Neural cell (in vitro differentiated cells): Measurements from ENCODE around the gene DNAH7. TPM values are rescaled to one million over a fixed set of nuclear protein-coding genes. Genes with fewer than 3 reads are reported as not detected.

Experiments used
- H2AFZ ChIP-seq: fragments of 200-600, 300-800 bp; sonication (generic), shearing (Covaris generic); 2 replicates; pipeline ENCODE4 v1.6.0; 2014; ENCODE audit warnings: low read depth, mild to moderate bottlenecking, antibody characterized with exemption, low read length, moderate library complexity
- H3F3A ChIP-seq: fragments of 200-600 bp; shearing (Covaris generic); 2 replicates; pipeline ENCODE4 v1.6.1; 2016; ENCODE audit warnings: mild to moderate bottlenecking, moderate library complexity, mixed read lengths, antibody characterized with exemption, low read length; ENCODE audit not compliant: insufficient read depth, poor library complexity, severe bottlenecking
- H3K27ac ChIP-seq: fragments of 200-600, 300-800 bp; sonication (generic), shearing (Covaris generic); 2 replicates; pipeline ENCODE4 v1.5.1; 2014; ENCODE audit warnings: mild to moderate bottlenecking, low read length, moderate library complexity
- H3K27me3 ChIP-seq: fragments of 300-800, 200-600 bp; sonication (generic), shearing (Covaris generic); 2 replicates; pipeline ENCODE4 v1.6.0; 2014; ENCODE audit warnings: mild to moderate bottlenecking, low read depth, low read length, moderate library complexity; ENCODE audit not compliant: insufficient read depth
- H3K36me3 ChIP-seq: fragments of 300-800, 200-600 bp; sonication (generic), shearing (Covaris generic); 2 replicates; pipeline ENCODE4 v1.5.1; 2014; ENCODE audit warnings: mild to moderate bottlenecking, antibody characterized with exemption, low read length, moderate library complexity; ENCODE audit not compliant: insufficient read depth
- H3K4me2 ChIP-seq: fragments of 300-800, 200-600 bp; sonication (generic), shearing (Covaris generic); 2 replicates; pipeline ENCODE4 v1.6.0; 2014; ENCODE audit warnings: mild to moderate bottlenecking, low read length
- H3K4me3 ChIP-seq: fragments of 300-800, 200-600 bp; sonication (generic), shearing (Covaris generic); 2 replicates; pipeline ENCODE4 v1.5.1; 2014; ENCODE audit warnings: mild to moderate bottlenecking, low read length, moderate library complexity
- H3K79me2 ChIP-seq: fragments of 200-600 bp; shearing (Covaris generic); replicated peaks from 2 replicates; pipeline ENCODE4 v1.6.0; 2014; ENCODE audit warnings: mild to moderate bottlenecking, low read length, moderate library complexity; ENCODE audit not compliant: insufficient read depth
- H3K9ac ChIP-seq: fragments of 300-800, 200-600 bp; sonication (generic), shearing (Covaris generic); 2 replicates; pipeline ENCODE4 v1.6.1; 2016; ENCODE audit warnings: mild to moderate bottlenecking, low read length, mixed read lengths
- H3K9me2 ChIP-seq: fragments of 200-600 bp; shearing (Covaris generic); 2 replicates; pipeline ENCODE4 v1.6.1; 2016; ENCODE audit warnings: mild to moderate bottlenecking, low read length, mixed read lengths; ENCODE audit not compliant: insufficient read depth
- H3K9me3 ChIP-seq: fragments of 200-600, 300-800 bp; sonication (generic), shearing (Covaris generic); 2 replicates; pipeline ENCODE4 v1.6.1; 2016; ENCODE audit warnings: mild to moderate bottlenecking, mixed run types, low read length, moderate library complexity, mixed read lengths
- H4K20me1 ChIP-seq: fragments of 200-600 bp; shearing (Covaris generic); 2 replicates; pipeline ENCODE4 v1.6.1; 2016; ENCODE audit warnings: mild to moderate bottlenecking, mixed run types; ENCODE audit not compliant: insufficient read depth
- CTCF ChIP-seq: fragments of 450-650 bp; IDR thresholded peaks from 2 replicates; pipeline ENCODE4 v1.5.1; 2014; ENCODE audit warnings: antibody characterized with exemption, mild to moderate bottlenecking, moderate library complexity; ENCODE audit not compliant: poor library complexity, severe bottlenecking
- EP300 ChIP-seq: fragments of 450-650 bp; conservative IDR thresholded peaks from 2 replicates; pipeline ENCODE4 v1.6.1; 2014; ENCODE audit warnings: antibody characterized with exemption, mild to moderate bottlenecking, moderate library complexity; ENCODE audit not compliant: poor library complexity, severe bottlenecking
- EZH2 ChIP-seq: fragments of 200-600, 300-800 bp; shearing (Covaris generic), sonication (generic); IDR thresholded peaks from 2 replicates; pipeline ENCODE4 v1.6.1; 2014; ENCODE audit warnings: antibody characterized with exemption, low read length, borderline replicate concordance, mild to moderate bottlenecking; ENCODE audit not compliant: insufficient read depth, poor library complexity, severe bottlenecking
- MXI1 ChIP-seq: fragments of 450-650 bp; conservative IDR thresholded peaks from 2 replicates; pipeline ENCODE4 v1.6.1; 2014; ENCODE audit warnings: antibody characterized with exemption, mild to moderate bottlenecking; ENCODE audit not compliant: poor library complexity, severe bottlenecking
- POLR2AphosphoS5 ChIP-seq: IDR thresholded peaks from 2 replicates; pipeline ENCODE4 v1.6.1; 2012
- RAD21 ChIP-seq: fragments of 450-650 bp; conservative IDR thresholded peaks from 2 replicates; pipeline ENCODE4 v1.6.1; 2014; ENCODE audit warnings: antibody characterized with exemption, mild to moderate bottlenecking, moderate library complexity
- REST ChIP-seq: IDR thresholded peaks from 2 replicates; pipeline ENCODE4 v1.6.1; 2012; ENCODE audit warnings: borderline replicate concordance
- SMC3 ChIP-seq: fragments of 450-650 bp; conservative IDR thresholded peaks from 2 replicates; pipeline ENCODE4 v1.6.1; 2014; ENCODE audit warnings: antibody characterized with exemption, mild to moderate bottlenecking, moderate library complexity; ENCODE audit not compliant: poor library complexity
- TAF1 ChIP-seq: IDR thresholded peaks from 2 replicates; pipeline ENCODE4 v1.6.1; 2012; ENCODE audit warnings: low read depth
- polyA plus RNA-seq: library from polyadenylated mRNA; depleted of rRNA; stranded (reverse); fragments of >200 nt; gene quantifications from 2 replicates; pipeline ENCODE4 v1.2.3, GENCODE V29; 2014

The DNAH7 gene
- polyA plus RNA-seq, 1 donor from 2014 or later = 0.67 TPM

GRCh38 chr2:195934484-195934883 lies 134.2 kb downstream of the DNAH7 start:
- Histone ChIP-seq H3K79me2 (no peaks in the 10 kb centered on the region), H3K4me2 (no peak overlapping the region), H3K9me2 (no peaks in the 10 kb centered on the region), H3K4me3 (no peak overlapping the region), H3K9ac (no peak overlapping the region), H3F3A (no peaks in the 10 kb centered on the region), H3K27ac (no peak overlapping the region), H3K36me3 (no peaks in the 10 kb centered on the region), H3K9me3 (no peaks in the 10 kb centered on the region), H3K27me3 (no peaks in the 10 kb centered on the region), H4K20me1 (no peaks in the 10 kb centered on the region), H2AFZ (no peak overlapping the region)
- TF ChIP-seq MXI1 (no peak), REST (no peak), TAF1 (no peak), POLR2AphosphoS5 (no peak), EZH2 (no peak), CTCF (no peak), SMC3 (no peak), EP300 (no peak), RAD21 (no peak)

GRCh38 chr2:195929531-195929930 lies 139.1 kb downstream of the DNAH7 start:
- H3K27me3 ChIP-seq = no peaks in the 10 kb centered on the region
- H3K9ac ChIP-seq = no peak overlapping the region
- H3K4me3 ChIP-seq = no peak overlapping the region

More at GRCh38 chr2:195929531-195929930, 139.1 kb downstream of the DNAH7 start:
- Histone ChIP-seq H2AFZ (no peak overlapping the region), H3K4me2 (no peak overlapping the region), H3K36me3 (no peaks in the 10 kb centered on the region), H4K20me1 (no peaks in the 10 kb centered on the region), H3K9me2 (no peaks in the 10 kb centered on the region), H3F3A (no peaks in the 10 kb centered on the region), H3K79me2 (no peaks in the 10 kb centered on the region), H3K9me3 (no peaks in the 10 kb centered on the region), H3K27ac (no peak overlapping the region)
- no peak for TF ChIP-seq EZH2
- no peak for TF ChIP-seq REST
- TF ChIP-seq CTCF = no peak
- TF ChIP-seq SMC3 = no peak
- no peak for TF ChIP-seq TAF1
- no peak for TF ChIP-seq RAD21
- TF ChIP-seq MXI1 = no peak
- no peak for TF ChIP-seq EP300
- no peak for TF ChIP-seq POLR2AphosphoS5
